ENCODE measurements around the gene SLC38A3. TPM values are rescaled to one million over a fixed set of nuclear protein-coding genes. Genes with fewer than 3 reads are reported as not detected.
"Not testable (repeated sequence)": the region's sequence is repeated elsewhere in the genome, so short reads cannot be mapped to it uniquely, and the experiment has no call there.

SLC38A3 gene
- total RNA-seq, 2 experiments from 2014 or later = not detected

DNA sequence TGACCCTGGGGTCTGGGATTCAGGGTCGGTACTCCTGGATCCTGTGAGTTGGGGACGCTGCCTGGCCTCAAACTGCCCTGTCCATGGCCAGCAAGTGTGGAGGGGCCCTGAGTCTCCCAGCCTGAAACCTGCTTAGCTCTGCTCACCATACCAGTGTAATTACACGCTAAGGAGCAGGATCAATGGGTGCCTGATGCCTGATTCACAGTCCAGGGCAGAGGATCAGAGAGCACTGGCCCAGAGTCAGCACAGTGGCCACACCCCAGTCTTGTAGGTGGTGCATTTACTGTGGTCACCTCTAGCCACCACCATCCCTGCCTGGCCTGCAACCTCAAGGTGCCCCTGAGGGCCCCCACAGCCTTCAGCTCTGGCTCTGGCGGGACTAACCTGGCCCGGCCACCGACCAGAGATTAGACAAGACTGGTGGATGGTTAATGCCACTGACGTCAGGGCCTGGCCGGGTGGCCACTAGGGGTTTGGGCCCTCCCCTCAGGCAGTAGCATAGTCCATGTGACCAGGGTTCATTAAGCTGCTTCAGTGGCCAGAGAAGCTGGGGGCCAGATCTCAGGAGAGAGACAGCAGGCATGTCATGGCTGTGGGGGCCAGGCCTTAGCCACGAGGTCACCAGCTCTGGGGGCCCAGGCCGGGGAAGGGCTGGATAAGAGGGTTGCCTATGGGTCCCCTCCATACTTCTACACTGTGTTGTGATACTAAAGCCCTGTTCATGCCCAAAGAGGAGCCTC lies 3.3 kb upstream of the SLC38A3 start:
- Mint-ChIP-seq H3K9me3 (ENCODE audit: low read depth) (no peaks in the 10 kb centered on the region), H3K4me3 (no peak overlapping the region), H3K27me3 (peaks cover 56% of the 10 kb centered on the region), H3K27ac (no peak overlapping the region), H3K4me1 (no peaks in the 10 kb centered on the region), H3K36me3 (no peaks in the 10 kb centered on the region)
- no peak for ATAC-seq
- CTCF ChIA-PET = interaction anchor here (0.8 to 12.4 kb wide), 6 partner anchors 9 to 123 kb away, joined by 3 to 95 read pairs (median 4); partner anchors contain the start of gene GNAT1
- no peak for DNase-seq

DNA sequence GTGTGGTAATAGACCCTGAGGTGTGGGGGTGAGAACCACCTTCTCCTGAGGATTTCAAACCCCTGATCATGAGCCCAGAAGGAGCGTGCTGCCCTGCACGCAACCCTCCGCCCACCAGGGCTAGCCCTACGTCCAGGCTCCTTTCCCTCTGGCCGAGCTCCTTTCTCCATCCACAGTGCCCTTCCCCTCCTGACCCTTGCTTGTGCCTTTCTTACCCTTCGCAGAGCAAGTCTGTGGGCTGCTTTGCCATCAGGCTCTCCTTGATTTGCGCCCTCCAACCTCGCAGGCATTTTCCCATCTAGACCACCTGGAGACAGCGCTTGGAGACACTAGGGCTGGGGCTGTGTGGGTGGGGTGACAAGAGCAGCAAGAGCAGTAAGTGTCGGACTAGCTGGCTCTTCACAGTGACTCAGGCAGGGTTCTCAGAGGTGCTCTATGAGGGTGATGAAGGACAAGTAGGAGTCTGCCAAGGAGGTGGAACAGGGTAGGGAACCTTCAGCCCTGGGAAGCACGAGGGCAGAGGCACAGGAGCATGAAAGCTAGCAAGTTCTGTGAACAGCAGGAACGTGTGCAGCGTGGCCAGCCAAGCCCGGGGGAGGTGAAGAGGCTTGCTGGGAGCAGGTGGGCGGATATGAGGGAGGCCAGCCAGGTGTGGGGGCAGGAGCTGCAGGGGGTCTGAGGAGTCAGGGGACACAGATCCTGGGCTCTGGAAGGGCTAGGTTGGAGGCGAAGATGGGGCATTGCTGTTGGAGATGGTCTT lies 2.5 kb upstream of the SLC38A3 start:
- H3K4me1 Mint-ChIP-seq = no peaks in the 10 kb centered on the region
- no peaks in the 10 kb centered on the region for H3K9me3 Mint-ChIP-seq (ENCODE audit: low read depth)
- H3K27me3 Mint-ChIP-seq = peaks cover 57% of the 10 kb centered on the region
- ATAC-seq (no peak), DNase-seq (no peak)
- CTCF ChIA-PET = interaction anchor here (0.8 to 12.4 kb wide), 7 partner anchors 9 to 122 kb away, joined by 3 to 95 read pairs (median 4); partner anchors contain the start of gene GNAT1
- no peak overlapping the region for H3K4me3 Mint-ChIP-seq
- no peaks in the 10 kb centered on the region for H3K36me3 Mint-ChIP-seq
- no peak overlapping the region for H3K27ac Mint-ChIP-seq

- no peaks in the 10 kb centered on the region for H3K36me3 Mint-ChIP-seq
- no peak overlapping the region for H3K4me3 Mint-ChIP-seq
- no peaks in the 10 kb centered on the region for H3K9me3 Mint-ChIP-seq (ENCODE audit: low read depth)
- H3K4me1 Mint-ChIP-seq = no peaks in the 10 kb centered on the region
- ATAC-seq (no peak), DNase-seq (no peak)
- H3K27ac Mint-ChIP-seq = no peak overlapping the region
- peaks cover 60% of the 10 kb centered on the region for H3K27me3 Mint-ChIP-seq
- CTCF ChIA-PET = interaction anchor here (0.8 to 12.4 kb wide), 6 partner anchors 10 to 122 kb away, joined by 3 to 95 read pairs (median 4); partner anchors contain the start of gene GNAT1
These were observed 1.8 kb upstream of the SLC38A3 start for GRCh38 chr3:50203113-50203808.

GRCh38 chr3:50203809-50204803 lies 965 bp upstream of the SLC38A3 start:
- Mint-ChIP-seq H3K27me3 (peaks cover 60% of the 10 kb centered on the region), H3K4me1 (no peaks in the 10 kb centered on the region), H3K4me3 (no peak overlapping the region), H3K9me3 (ENCODE audit: low read depth) (no peaks in the 10 kb centered on the region), H3K36me3 (no peaks in the 10 kb centered on the region), H3K27ac (no peak overlapping the region)
- no peak for DNase-seq
- CTCF ChIA-PET = interaction anchor here (0.8 to 12.4 kb wide), 6 partner anchors 11 to 88 kb away, joined by 3 to 95 read pairs (median 4); partner anchors contain the start of gene GNAT1
- no peak for ATAC-seq

DNA sequence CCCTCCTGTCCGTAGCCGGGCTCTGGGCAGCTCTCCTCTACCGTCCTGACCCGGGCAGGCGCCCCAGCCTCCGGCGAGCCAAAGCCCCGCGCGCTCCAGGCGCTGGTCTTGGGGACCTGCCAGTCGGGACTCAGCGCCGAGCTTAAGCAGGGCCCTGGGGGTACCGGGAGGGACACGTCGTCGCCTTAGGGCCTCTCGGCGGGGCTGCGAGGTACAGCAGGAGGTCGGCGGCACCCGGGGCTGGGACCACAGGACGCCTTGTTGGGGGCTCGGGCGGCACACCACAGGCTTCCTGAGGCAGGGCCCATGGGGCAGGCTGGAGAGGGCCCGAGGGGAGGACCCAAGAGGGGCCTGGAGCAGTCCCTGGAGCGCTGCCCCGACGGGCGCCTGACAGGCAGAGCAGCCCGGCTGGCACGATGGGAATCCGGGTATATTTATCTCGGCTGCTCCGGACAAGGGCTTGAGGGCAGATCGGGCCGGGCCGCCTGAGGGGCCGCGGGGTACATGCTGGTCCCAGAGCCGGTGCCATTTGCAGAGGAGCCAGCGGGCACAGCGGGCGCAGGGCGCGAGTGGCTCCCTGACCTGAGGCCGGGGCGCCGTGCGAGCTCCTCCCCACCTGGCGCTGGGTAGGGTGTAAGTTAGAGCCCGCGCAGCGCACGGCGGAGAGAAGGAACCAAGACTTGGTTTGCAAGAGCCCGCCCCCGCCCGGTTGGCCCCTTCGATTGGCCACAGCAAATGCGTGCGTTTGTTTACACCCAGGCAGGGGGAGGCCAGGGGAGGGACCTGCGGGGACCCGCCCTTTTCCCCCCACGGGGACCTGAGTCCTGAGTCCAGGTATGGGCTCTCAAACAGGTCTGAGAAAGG lies 574 bp downstream of the SLC38A3 start:
- Mint-ChIP-seq H3K36me3 (no peaks in the 10 kb centered on the region), H3K27ac (no peak overlapping the region), H3K4me1 (no peaks in the 10 kb centered on the region), H3K9me3 (ENCODE audit: low read depth) (no peaks in the 10 kb centered on the region), H3K4me3 (no peak overlapping the region), H3K27me3 (peaks cover 57% of the 10 kb centered on the region)
- peak; percentile 52 for ATAC-seq
- CTCF ChIA-PET = interaction anchor here (0.5 to 12.4 kb wide), 3 partner anchors 13 to 20 kb away, joined by 3 to 95 read pairs (median 5); partner anchors contain the start of gene GNAT1
- peak; percentile 50 for DNase-seq

GRCh38 chr3:50207359-50208042 lies 2.4 kb downstream of the SLC38A3 start:
- no peaks in the 10 kb centered on the region for H3K36me3 Mint-ChIP-seq
- no peak for ATAC-seq

DNA sequence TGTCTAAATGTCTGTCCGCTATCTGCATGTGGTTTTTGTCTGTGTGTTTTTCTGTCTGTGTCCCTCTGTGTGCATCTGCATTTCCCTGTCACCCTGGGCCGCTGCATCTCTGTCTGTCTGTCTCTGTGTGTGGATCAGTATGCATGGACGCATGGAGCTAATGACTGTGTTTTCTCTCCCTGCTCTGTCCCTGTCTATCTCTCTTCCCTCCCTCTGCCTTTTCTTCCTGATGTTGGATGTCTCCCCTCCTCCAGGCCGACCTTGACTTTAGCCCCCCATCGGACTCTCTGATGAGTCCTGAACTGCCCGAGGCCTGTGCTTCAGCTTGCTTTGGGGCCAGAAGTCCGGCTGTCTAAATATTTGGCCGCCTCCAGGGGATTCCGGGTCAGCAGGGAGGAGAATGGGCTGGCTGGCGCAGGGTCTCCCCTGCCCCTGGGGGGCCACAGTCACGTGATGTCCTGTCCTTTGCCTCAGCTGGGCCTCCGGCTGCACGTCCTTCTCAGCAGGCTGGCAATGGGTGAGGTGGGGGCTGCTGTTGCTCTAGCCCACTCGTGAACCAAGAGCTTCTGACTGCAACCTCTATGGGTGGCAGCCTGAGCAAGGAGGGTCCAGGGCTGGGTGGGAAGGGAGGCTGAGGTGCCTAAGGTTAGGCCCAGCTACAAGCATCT lies 3.7 kb downstream of the SLC38A3 start:
- no peak overlapping the region for H3K27ac Mint-ChIP-seq
- H3K4me1 Mint-ChIP-seq = peaks cover 2% of the 10 kb centered on the region
- no peaks in the 10 kb centered on the region for H3K36me3 Mint-ChIP-seq
- ATAC-seq (no peak), DNase-seq (no peak)
- peaks cover 35% of the 10 kb centered on the region for H3K27me3 Mint-ChIP-seq
- no peaks in the 10 kb centered on the region for H3K9me3 Mint-ChIP-seq (ENCODE audit: low read depth)
- CTCF ChIA-PET = interaction anchor here (0.6 to 12.4 kb wide), 4 partner anchors 13 to 18 kb away, joined by 3 to 95 read pairs (median 6); partner anchors contain the start of gene GNAT1
- no peak overlapping the region for H3K4me3 Mint-ChIP-seq

More at GRCh38 chr3:50207359-50208042, 2.4 kb downstream of the SLC38A3 start:
- Mint-ChIP-seq H3K4me1 (peaks cover 2% of the 10 kb centered on the region), H3K4me3 (no peak overlapping the region), H3K27ac (no peak overlapping the region), H3K27me3 (peaks cover 47% of the 10 kb centered on the region), H3K9me3 (ENCODE audit: low read depth) (no peaks in the 10 kb centered on the region)
- DNase-seq = no peak
- CTCF ChIA-PET = interaction anchor here (0.8 to 12.4 kb wide), 4 partner anchors 14 to 28 kb away, joined by 3 to 95 read pairs (median 6); partner anchors contain the start of gene GNAT1

- ATAC-seq = no peak
- no peak overlapping the region for H3K27ac Mint-ChIP-seq
- CTCF ChIA-PET = interaction anchor here (1.6 to 12.4 kb wide), 3 partner anchors 16 to 36 kb away, joined by 3 to 95 read pairs (median 17); partner anchors contain the start of gene GNAT1
- peaks cover 24% of the 10 kb centered on the region for H3K27me3 Mint-ChIP-seq
- no peaks in the 10 kb centered on the region for H3K9me3 Mint-ChIP-seq (ENCODE audit: low read depth)
- no peaks in the 10 kb centered on the region for H3K36me3 Mint-ChIP-seq
- peaks cover 2% of the 10 kb centered on the region for H3K4me1 Mint-ChIP-seq
- no peak for DNase-seq
- no peak overlapping the region for H3K4me3 Mint-ChIP-seq
These were observed 5.1 kb downstream of the SLC38A3 start for GRCh38 chr3:50210176-50210509.

DNA sequence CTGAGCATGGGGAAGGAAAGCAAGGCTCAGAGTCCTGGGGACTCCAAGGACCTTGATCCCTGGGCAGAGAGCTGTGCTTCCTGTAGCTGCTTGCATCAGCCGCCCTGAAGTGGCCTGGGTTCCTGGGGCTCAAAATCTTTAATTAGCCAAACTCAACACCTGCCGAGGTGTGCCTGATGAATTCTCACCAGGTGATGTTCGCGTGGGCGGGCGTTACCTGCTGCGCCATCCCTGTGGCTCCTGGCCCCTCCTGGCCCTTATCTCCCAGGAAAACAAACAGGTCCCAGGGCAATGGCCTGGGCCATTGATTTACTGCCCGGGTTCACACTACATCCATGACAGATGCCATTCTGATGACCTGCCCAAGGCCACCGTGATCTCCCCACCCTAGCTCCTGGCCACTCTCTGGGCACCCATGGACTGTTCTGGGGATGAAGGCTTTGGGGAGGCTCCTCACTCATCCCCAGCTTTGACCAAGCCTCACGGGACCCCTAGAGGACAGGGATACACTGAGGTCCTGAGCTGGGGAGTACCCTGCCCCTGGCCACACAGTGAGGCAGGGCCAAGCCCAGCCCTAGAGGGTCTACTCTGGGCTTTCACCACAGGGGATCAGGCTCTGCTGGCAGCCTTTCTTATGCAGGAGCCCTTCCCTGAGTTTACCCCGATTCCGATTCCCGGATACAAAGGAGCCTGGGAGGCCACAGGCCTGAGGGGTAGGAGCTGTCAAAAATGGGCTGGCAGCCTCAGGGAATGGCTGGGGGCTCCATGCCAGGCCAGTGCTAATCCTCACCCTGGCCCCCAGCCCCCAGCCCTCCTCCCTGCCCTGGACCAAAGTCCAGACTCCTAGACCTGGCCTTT lies 5.7 kb downstream of the SLC38A3 start:
- CTCF ChIA-PET = interaction anchor here (0.9 to 12.4 kb wide), 5 partner anchors 10 to 47 kb away, joined by 3 to 95 read pairs (median 4); partner anchors contain the start of gene GNAT1
- DNase-seq (no peak), ATAC-seq (no peak)
- Mint-ChIP-seq H3K4me1 (peaks cover 2% of the 10 kb centered on the region), H3K27ac (no peak overlapping the region), H3K9me3 (ENCODE audit: low read depth) (no peaks in the 10 kb centered on the region), H3K4me3 (no peak overlapping the region), H3K36me3 (no peaks in the 10 kb centered on the region), H3K27me3 (peaks cover 22% of the 10 kb centered on the region)

DNA sequence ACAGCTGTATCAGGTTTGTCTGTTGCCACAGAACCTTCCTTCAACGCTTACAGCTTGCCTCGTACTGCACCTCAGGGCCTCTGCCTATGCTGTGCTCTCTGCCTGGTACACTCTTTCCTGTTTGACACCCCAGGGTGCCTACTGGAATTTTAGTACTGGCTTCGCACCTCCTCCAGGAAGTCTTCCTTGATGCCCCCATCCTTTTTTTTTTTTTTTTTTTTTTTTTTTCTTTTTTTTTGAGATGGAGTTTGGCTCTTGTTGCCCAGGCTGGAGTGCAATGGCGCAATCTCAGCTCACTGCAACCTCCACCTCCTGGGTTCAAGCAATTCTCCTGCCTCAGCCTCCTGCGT lies 6.3 kb downstream of the SLC38A3 start:
- not testable (repeated sequence) for H3K36me3 Mint-ChIP-seq, ATAC-seq

More for the DNA sequence above, 6.3 kb downstream of the SLC38A3 start:
- not testable (repeated sequence) for H3K27ac Mint-ChIP-seq; DNase-seq; H3K9me3 Mint-ChIP-seq (ENCODE audit: low read depth); H3K4me3 Mint-ChIP-seq; H3K4me1 Mint-ChIP-seq
- peaks cover 18% of the 10 kb centered on the region for H3K27me3 Mint-ChIP-seq
- CTCF ChIA-PET = interaction anchor here (0.7 to 12.4 kb wide), 6 partner anchors 9 to 47 kb away, joined by 3 to 95 read pairs (median 4); partner anchors contain the start of gene GNAT1

Measured in activated CD8-positive, alpha-beta memory T cell treated with anti-CD3 and anti-CD28 coated beads, Interleukin-2, amount 10 ng/mL, durations not matched to agents 7 days and 5 days (primary cell).